GM21526 (cell line): ENCODE results near the gene MRPL49.
"Not testable (repeated sequence)": the region's sequence is repeated elsewhere in the genome, so short reads cannot be mapped to it uniquely, and the experiment has no call there.

Experiments
- ATAC-seq: cut with Tn5 transposase; IDR thresholded peaks from one replicate; pipeline ENCODE4 v1.9.1; 2021; ENCODE audit warnings: moderate library complexity; ENCODE audit not compliant: unreplicated experiment, low FRiP score

The MRPL49 gene

GRCh38 chr11:65117206-65118096 lies 4.7 kb upstream of the MRPL49 start, which contains the start of gene ZNHIT2:
Gene ZNHIT2, minus strand, starts transcription at chr11:65117701. Its CDS starts 48 bp downstream, at chr11:65117653.
- ATAC-seq, result peak; percentile 47

- no peak for ATAC-seq
Measured at GRCh38 chr11:65118097-65118837, 3.9 kb upstream of the MRPL49 start.

GRCh38 chr11:65118891-65119669 lies 3.0 kb upstream of the MRPL49 start:
- ATAC-seq, result not testable (repeated sequence)

- ATAC-seq, result no peak
Measured at GRCh38 chr11:65119670-65119995, 2.5 kb upstream of the MRPL49 start.

- ATAC-seq, result no peak
Measured at GRCh38 chr11:65120831-65121230, 1.3 kb upstream of the MRPL49 start.

- ATAC-seq, result no peak
Measured at GRCh38 chr11:65121447-65121864, 665 bp upstream of the MRPL49 start.

- no peak for ATAC-seq
Measured at GRCh38 chr11:65124480-65125196, 2.5 kb downstream of the MRPL49 start.

GRCh38 chr11:65125197-65126056 lies 3.3 kb downstream of the MRPL49 start:
- ATAC-seq, result no peak

- no peak for ATAC-seq
Measured at GRCh38 chr11:65126624-65127274, 4.6 kb downstream of the MRPL49 start.

- no peak for ATAC-seq
Measured at GRCh38 chr11:65127473-65128181, 5.5 kb downstream of the MRPL49 start.

- no peak for ATAC-seq
Measured at GRCh38 chr11:65128182-65129145, 6.3 kb downstream of the MRPL49 start.

GRCh38 chr11:65129649-65130441 lies 7.7 kb downstream of the MRPL49 start:
- ATAC-seq, result no peak

GRCh38 chr11:65130631-65131416 lies 8.7 kb downstream of the MRPL49 start:
- no peak for ATAC-seq

- ATAC-seq, result no peak
Measured at GRCh38 chr11:65131417-65131776, 9.3 kb downstream of the MRPL49 start.

- no peak for ATAC-seq
Measured at GRCh38 chr11:65131895-65132237, 9.7 kb downstream of the MRPL49 start.
